Hepatic stellate cell (primary cell): ENCODE results near the gene BROX.

ENCODE experiments used
- DNase-seq: peaks from one replicate; pipeline ENCODE4 v3.0.0; 2011; ENCODE audit warnings: low spot score

BROX gene

DNA sequence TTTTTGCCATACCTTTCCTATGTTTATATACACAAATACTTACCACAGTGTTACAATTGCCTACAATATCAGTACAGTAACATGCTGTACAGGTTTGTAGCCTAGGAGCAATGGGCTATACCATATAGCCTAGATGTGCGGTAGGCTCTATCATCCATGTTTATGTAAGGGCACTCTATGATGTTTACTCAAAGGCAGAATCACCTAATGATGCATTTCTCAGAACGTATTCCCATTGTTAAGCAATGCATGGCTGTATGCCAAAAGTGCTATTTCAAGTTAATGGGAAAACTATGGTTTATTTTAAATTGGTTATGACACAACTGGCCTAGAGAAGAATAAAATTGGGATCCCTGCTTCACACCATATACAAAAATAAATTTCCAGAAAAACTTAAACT is 65.6 kb downstream of the BROX start:
- no peak for DNase-seq

GRCh38 chr1:222781251-222781650 is 68.9 kb downstream of the BROX start:
- DNase-seq = no peak

- DNase-seq = no peak
Observed at GRCh38 chr1:222783051-222783450, 70.7 kb downstream of the BROX start.

GRCh38 chr1:222784371-222784770 is 72.0 kb downstream of the BROX start:
- DNase-seq = no peak
